Body of pancreas (tissue), 4 donors: ENCODE results near the gene ST6GALNAC3. TPM values are rescaled to one million over a fixed set of nuclear protein-coding genes. Genes with fewer than 3 reads are reported as not detected.

Experiments used
- ATAC-seq: fragments of 150-250 bp; one replicate; pipeline ENCODE4 v1.9.1; 2016
- DNase-seq, 4 donors: peaks; one replicate each; pipeline ENCODE4 v3.0.0-alpha.2; 2019
- H3K27ac ChIP-seq, 4 donors: fragments of 200-600 bp; sonication (generic); 1 replicate in 3 of 4; 2 replicates in 1 of 4; pipeline versions ENCODE4 v1.5.1 to v1.6.1; 2016 to 2019; ENCODE audit warnings: mild to moderate bottlenecking in 1 of 4, mixed read lengths in 1 of 4, moderate library complexity in 1 of 4
- H3K27me3 ChIP-seq, 2 donors: fragments of 200-600 bp; sonication (generic); one replicate each; pipeline ENCODE4 v1.6.0; 2016; ENCODE audit warnings: mild to moderate bottlenecking in 1 of 2
- H3K36me3 ChIP-seq, 2 donors: fragments of 200-600 bp; sonication (generic); replicated peaks in 1 of 2; 2 replicates each; pipeline ENCODE4 v1.5.1; 2016; ENCODE audit warnings: low read depth in 2 of 2; ENCODE audit not compliant: insufficient read depth in 1 of 2
- H3K4me1 ChIP-seq: fragments of 200-600 bp; sonication (generic); one replicate; pipeline ENCODE4 v1.6.0; 2016
- H3K4me3 ChIP-seq, 2 donors: fragments of 200-600 bp; sonication (generic); 1 replicate in 1 of 2; 2 replicates in 1 of 2; pipeline ENCODE4 v1.5.1; 2016 to 2019
- H3K9me3 ChIP-seq, 3 donors: fragments of 200-600 bp; sonication (generic); 1 replicate in 2 of 3; 2 replicates in 1 of 3; pipeline ENCODE4 v1.5.1; 2016
- CTCF ChIP-seq, 7 experiments: fragments of 450-650 bp in 4 of 7; fragments of 200-600 bp in 3 of 7; sonication (generic) in 3 of 7; IDR thresholded peaks; one replicate each; pipeline ENCODE4 v1.5.1; 2016 to 2019; ENCODE audit warnings: antibody characterized with exemption in 7 of 7
- POLR2A ChIP-seq, 3 donors: fragments of 450-650 bp; IDR thresholded peaks; one replicate each; pipeline ENCODE4 v1.6.1; 2016; ENCODE audit warnings: antibody characterized with exemption in 3 of 3, mild to moderate bottlenecking in 2 of 3
- WGBS, 2 donors: methylation state at CpG; one replicate each; pipeline ENCODE4 v1.1.5; 2017; 5-methylcytosine and 5-hydroxymethylcytosine counted together
- intact Hi-C: fragments of 100-400 bp; cut with DNase I; formaldehyde crosslinking; loops from one replicate; pipeline ENCODE4 v1.15.1; 2023
- total RNA-seq, 2 donors: library from RNA; depleted of rRNA; stranded (reverse); fragments of >200 nt; gene quantifications; one replicate each; pipeline ENCODE4 v1.1.0, GENCODE V29; 2016

ST6GALNAC3 gene
- total RNA-seq, 2 donors from 2014 or later: 1.3 to 2.3 TPM

GRCh38 chr1:76352741-76353435 lies 278.3 kb downstream of the ST6GALNAC3 start:
- ATAC-seq (no peak), DNase-seq (no peak)
- H3K27me3 ChIP-seq: no peaks in the 10 kb centered on the region
- H3K36me3 ChIP-seq: no peaks in the 10 kb centered on the region
- no peaks in the 10 kb centered on the region for H3K9me3 ChIP-seq
- no peaks in the 10 kb centered on the region for H3K4me1 ChIP-seq
- intact Hi-C loops: no loop called here
- no peak for TF ChIP-seq POLR2A (IDR thresholded peaks at IDR 0.05)
- no peak for TF ChIP-seq CTCF (IDR thresholded peaks at IDR 0.05)
- no peak overlapping the region for H3K4me3 ChIP-seq
- H3K27ac ChIP-seq: no peak overlapping the region
- whole genome bisulfite sequencing, 2 donors: 82 to 84% methylated on average over 5 of the region's 5 CpGs

- WGBS, 2 donors: 83 to 90% methylated on average over 3 of the region's 3 CpGs
- TF ChIP-seq POLR2A (IDR thresholded peaks at IDR 0.05): no peak
- TF ChIP-seq CTCF (IDR thresholded peaks at IDR 0.05): no peak
- DNase-seq: no peak
- no peaks in the 10 kb centered on the region for H3K4me1 ChIP-seq
- no peaks in the 10 kb centered on the region for H3K9me3 ChIP-seq
- H3K36me3 ChIP-seq: no peaks in the 10 kb centered on the region
- no peak for ATAC-seq
- H3K4me3 ChIP-seq: no peak overlapping the region
- intact Hi-C loops: no loop called here
- H3K27me3 ChIP-seq: no peaks in the 10 kb centered on the region
- no peak overlapping the region for H3K27ac ChIP-seq
These were observed 279.7 kb downstream of the ST6GALNAC3 start for GRCh38 chr1:76354236-76354635.

- H3K9me3 ChIP-seq: no peaks in the 10 kb centered on the region
- intact Hi-C loops: no loop called here
- no peak for TF ChIP-seq CTCF (IDR thresholded peaks at IDR 0.05)
- no peak for TF ChIP-seq POLR2A (IDR thresholded peaks at IDR 0.05)
- no peak overlapping the region for H3K27ac ChIP-seq
- H3K36me3 ChIP-seq: no peaks in the 10 kb centered on the region
- WGBS, 2 donors: 30 to 48% methylated on average over 1 of the region's 1 CpG
- ATAC-seq (no peak), DNase-seq (no peak)
- no peaks in the 10 kb centered on the region for H3K27me3 ChIP-seq
- H3K4me3 ChIP-seq: no peak overlapping the region
- H3K4me1 ChIP-seq: no peaks in the 10 kb centered on the region
These were observed 292.2 kb downstream of the ST6GALNAC3 start for GRCh38 chr1:76366726-76367125.

- WGBS, 2 donors: 34 to 40% methylated on average over 3 of the region's 3 CpGs
- ATAC-seq: no peak
- Histone ChIP-seq H3K4me3 (no peak overlapping the region), H3K36me3 (no peaks in the 10 kb centered on the region), H3K9me3 (no peaks in the 10 kb centered on the region), H3K27me3 (no peaks in the 10 kb centered on the region), H3K27ac (no peak overlapping the region), H3K4me1 (no peaks in the 10 kb centered on the region)
- DNase-seq: no peak
- intact Hi-C loops: no loop called here
- TF ChIP-seq CTCF (IDR thresholded peaks at IDR 0.05) (no peak), POLR2A (IDR thresholded peaks at IDR 0.05) (no peak)
These were observed 297.4 kb downstream of the ST6GALNAC3 start for GRCh38 chr1:76371941-76372340.

GRCh38 chr1:76374086-76374485 lies 299.5 kb downstream of the ST6GALNAC3 start:
- Histone ChIP-seq H3K9me3 (no peaks in the 10 kb centered on the region), H3K27me3 (no peaks in the 10 kb centered on the region), H3K36me3 (no peaks in the 10 kb centered on the region), H3K27ac (no peak overlapping the region), H3K4me3 (no peak overlapping the region), H3K4me1 (no peaks in the 10 kb centered on the region)
- TF ChIP-seq CTCF (IDR thresholded peaks at IDR 0.05): no peak
- TF ChIP-seq POLR2A (IDR thresholded peaks at IDR 0.05): no peak
- 63 to 65% methylated on average over 5 of the region's 5 CpGs for WGBS, 2 donors
- DNase-seq: no peak
- intact Hi-C loops: no loop called here
- no peak for ATAC-seq
